Astrocyte (in vitro differentiated cells and primary cell): ENCODE results near the gene PTPRT. TPM values are rescaled to one million over a fixed set of nuclear protein-coding genes. Genes with fewer than 3 reads are reported as not detected.

Experiments
- DNase-seq: peaks from one replicate; pipeline ENCODE4 v3.0.0-alpha.2; 2010; ENCODE audit warnings: low read depth
- FAIRE-seq: peaks from 2 replicates; lab custom pipeline; 2011; peaks lifted over from hg19 to GRCh38; lab: Jason Lieb, UNC
- H2AFZ ChIP-seq: 2 replicates; pipeline ENCODE4 v1.6.0; 2012; ENCODE audit warnings: low read depth, low read length, inconsistent platforms
- H3K27ac ChIP-seq: 2 replicates; pipeline ENCODE4 v1.5.1; 2011; ENCODE audit warnings: low read depth, low read length, inconsistent platforms
- H3K27me3 ChIP-seq: 2 replicates; pipeline ENCODE4 v1.6.0; 2011; ENCODE audit warnings: low read length, inconsistent platforms; ENCODE audit not compliant: insufficient read depth
- H3K36me3 ChIP-seq: 2 replicates; pipeline ENCODE4 v1.5.1; 2011; ENCODE audit warnings: low read length, inconsistent platforms; ENCODE audit not compliant: insufficient read depth
- H3K4me1 ChIP-seq: 2 replicates; pipeline ENCODE4 v1.5.1; 2011; ENCODE audit warnings: low read length, inconsistent platforms; ENCODE audit not compliant: insufficient read depth
- H3K4me2 ChIP-seq: 2 replicates; pipeline ENCODE4 v1.6.0; 2012; ENCODE audit warnings: low read length, inconsistent platforms
- H3K4me3 ChIP-seq: 2 replicates; pipeline ENCODE4 v1.5.1; 2011; ENCODE audit warnings: low read depth, mild to moderate bottlenecking, low read length, inconsistent platforms; ENCODE audit not compliant: insufficient read depth
- H3K79me2 ChIP-seq: 2 replicates; pipeline ENCODE4 v1.6.0; 2012; ENCODE audit warnings: mild to moderate bottlenecking, low read length, inconsistent platforms; ENCODE audit not compliant: insufficient read depth
- H3K9ac ChIP-seq: 2 replicates; pipeline ENCODE4 v1.6.0; 2012; ENCODE audit warnings: mild to moderate bottlenecking, low read length, inconsistent platforms
- H3K9me3 ChIP-seq: 2 replicates; pipeline ENCODE4 v1.5.1; 2012; ENCODE audit warnings: low read depth, mild to moderate bottlenecking, low read length, inconsistent platforms; ENCODE audit not compliant: insufficient read depth
- H4K20me1 ChIP-seq: 2 replicates; pipeline ENCODE4 v1.6.0; 2012; ENCODE audit warnings: low read length, inconsistent platforms; ENCODE audit not compliant: insufficient read depth
- H3K27ac Mint-ChIP-seq: one replicate; pipeline ENCODE4 v1.8.0; 2021; ENCODE audit warnings: mild to moderate bottlenecking, mixed read lengths; ENCODE audit not compliant: unreplicated experiment
- H3K27me3 Mint-ChIP-seq: one replicate; pipeline ENCODE4 v1.8.0; 2021; ENCODE audit warnings: low read depth, mixed read lengths; ENCODE audit not compliant: unreplicated experiment
- H3K36me3 Mint-ChIP-seq: one replicate; pipeline ENCODE4 v1.8.0; 2021; ENCODE audit warnings: low read depth, mixed read lengths; ENCODE audit not compliant: unreplicated experiment
- H3K4me1 Mint-ChIP-seq: one replicate; pipeline ENCODE4 v1.8.0; 2021; ENCODE audit warnings: low read depth, mixed read lengths; ENCODE audit not compliant: unreplicated experiment
- H3K4me3 Mint-ChIP-seq: one replicate; pipeline ENCODE4 v1.8.0; 2021; ENCODE audit warnings: mild to moderate bottlenecking, moderate library complexity, mixed read lengths; ENCODE audit not compliant: unreplicated experiment
- H3K9me3 Mint-ChIP-seq: one replicate; pipeline ENCODE4 v1.8.0; 2021; ENCODE audit warnings: mild to moderate bottlenecking, mixed read lengths; ENCODE audit not compliant: unreplicated experiment
- EZH2 ChIP-seq: IDR thresholded peaks from 2 replicates; pipeline ENCODE4 v1.6.1; 2012; ENCODE audit warnings: mild to moderate bottlenecking, low read length, inconsistent platforms; ENCODE audit not compliant: insufficient read depth
- total RNA-seq: library from RNA; stranded (reverse); gene quantifications from 2 replicates; pipeline ENCODE4 v1.2.1, GENCODE V29; 2021
- TF ChIP-seq, protein P1 (sequence below): IDR thresholded peaks from 2 replicates; pipeline ENCODE4 v1.5.1; 2011; ENCODE audit warnings: low read depth, mild to moderate bottlenecking, inconsistent platforms, low read length, moderate library complexity; ENCODE audit not compliant: insufficient read depth

The PTPRT gene
- total RNA-seq, 1 donor from 2014 or later: 0.25 TPM

DNA sequence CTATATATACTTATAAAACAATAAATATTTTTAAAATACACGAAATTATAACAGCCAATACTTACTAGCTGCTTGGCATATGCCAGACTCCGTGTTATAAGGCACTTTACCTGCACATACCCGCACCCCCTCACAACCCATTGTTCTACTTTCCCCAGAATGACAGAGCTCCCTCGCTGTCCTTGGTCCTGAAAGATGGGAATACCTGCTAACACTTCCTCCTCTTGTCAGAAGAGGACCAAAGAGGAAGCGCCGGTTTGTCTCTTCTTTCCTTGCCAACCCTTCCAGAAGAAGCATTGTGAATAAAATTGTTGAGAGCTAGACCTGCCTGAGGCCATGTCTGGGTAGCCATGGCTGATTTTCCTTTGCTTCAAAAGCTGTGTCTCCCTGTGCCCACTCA is 149.3 kb downstream of the PTPRT start:
- Mint-ChIP-seq H3K4me3 (no peak overlapping the region), H3K27ac (no peak overlapping the region), H3K36me3 (no peaks in the 10 kb centered on the region), H3K27me3 (no peaks in the 10 kb centered on the region), H3K9me3 (peaks cover under 1% of the 10 kb centered on the region), H3K4me1 (no peaks in the 10 kb centered on the region)
- TF ChIP-seq, protein P1, sequence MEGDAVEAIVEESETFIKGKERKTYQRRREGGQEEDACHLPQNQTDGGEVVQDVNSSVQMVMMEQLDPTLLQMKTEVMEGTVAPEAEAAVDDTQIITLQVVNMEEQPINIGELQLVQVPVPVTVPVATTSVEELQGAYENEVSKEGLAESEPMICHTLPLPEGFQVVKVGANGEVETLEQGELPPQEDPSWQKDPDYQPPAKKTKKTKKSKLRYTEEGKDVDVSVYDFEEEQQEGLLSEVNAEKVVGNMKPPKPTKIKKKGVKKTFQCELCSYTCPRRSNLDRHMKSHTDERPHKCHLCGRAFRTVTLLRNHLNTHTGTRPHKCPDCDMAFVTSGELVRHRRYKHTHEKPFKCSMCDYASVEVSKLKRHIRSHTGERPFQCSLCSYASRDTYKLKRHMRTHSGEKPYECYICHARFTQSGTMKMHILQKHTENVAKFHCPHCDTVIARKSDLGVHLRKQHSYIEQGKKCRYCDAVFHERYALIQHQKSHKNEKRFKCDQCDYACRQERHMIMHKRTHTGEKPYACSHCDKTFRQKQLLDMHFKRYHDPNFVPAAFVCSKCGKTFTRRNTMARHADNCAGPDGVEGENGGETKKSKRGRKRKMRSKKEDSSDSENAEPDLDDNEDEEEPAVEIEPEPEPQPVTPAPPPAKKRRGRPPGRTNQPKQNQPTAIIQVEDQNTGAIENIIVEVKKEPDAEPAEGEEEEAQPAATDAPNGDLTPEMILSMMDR: no peak
- no peak for TF ChIP-seq EZH2
- Histone ChIP-seq H3K79me2 (no peaks in the 10 kb centered on the region), H2AFZ (no peak overlapping the region), H3K4me3 (no peak overlapping the region), H4K20me1 (no peaks in the 10 kb centered on the region), H3K27ac (no peak overlapping the region), H3K4me1 (no peaks in the 10 kb centered on the region), H3K9me3 (no peaks in the 10 kb centered on the region), H3K27me3 (no peaks in the 10 kb centered on the region), H3K4me2 (no peak overlapping the region), H3K9ac (no peak overlapping the region), H3K36me3 (no peaks in the 10 kb centered on the region)
- FAIRE-seq (no peak), DNase-seq (no peak)

DNA sequence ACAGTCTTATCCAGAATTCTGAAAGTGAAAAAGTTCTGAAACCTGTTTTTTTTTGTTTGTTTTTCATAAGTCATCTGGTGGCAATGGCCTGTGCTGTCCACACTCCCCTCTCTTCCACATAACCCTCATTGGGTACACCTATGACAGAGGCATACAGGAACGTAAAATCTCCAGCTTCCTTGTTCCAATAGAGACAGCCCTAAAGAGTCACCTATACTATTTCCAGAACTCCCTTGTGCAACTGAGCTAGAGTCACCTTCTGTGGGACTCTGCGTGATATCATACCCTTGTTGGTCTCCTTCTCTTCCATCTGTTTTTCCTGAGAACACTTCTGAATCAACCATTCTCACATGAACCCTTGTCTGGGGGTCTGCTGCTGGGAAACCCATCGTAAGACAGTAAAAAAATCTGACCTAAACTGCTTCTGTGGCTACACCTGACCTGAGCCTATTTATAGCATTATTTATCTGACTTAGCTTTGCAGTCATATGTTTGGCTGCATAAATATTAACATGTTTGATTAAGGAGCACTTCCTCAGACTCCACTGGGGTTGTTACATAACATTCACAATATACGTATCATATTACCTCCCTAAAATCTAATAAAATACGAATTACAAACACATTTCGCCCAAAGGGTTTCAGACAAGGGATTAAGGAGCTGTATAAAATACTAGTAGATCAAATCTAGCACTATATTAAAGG is 151.9 kb downstream of the PTPRT start:
- H3K36me3 Mint-ChIP-seq: no peaks in the 10 kb centered on the region
- peaks cover 3% of the 10 kb centered on the region for H3K9me3 Mint-ChIP-seq
- Histone ChIP-seq H3K4me2 (no peak overlapping the region), H4K20me1 (no peaks in the 10 kb centered on the region), H3K9me3 (no peaks in the 10 kb centered on the region), H3K79me2 (no peaks in the 10 kb centered on the region), H3K36me3 (no peaks in the 10 kb centered on the region), H3K27me3 (no peaks in the 10 kb centered on the region), H3K4me1 (no peaks in the 10 kb centered on the region), H2AFZ (no peak overlapping the region), H3K9ac (no peak overlapping the region), H3K27ac (no peak overlapping the region), H3K4me3 (no peak overlapping the region)
- no peak for DNase-seq
- H3K27me3 Mint-ChIP-seq: no peaks in the 10 kb centered on the region
- FAIRE-seq: no peak
- TF ChIP-seq, protein P1: no peak
- no peak for TF ChIP-seq EZH2
- no peak overlapping the region for H3K27ac Mint-ChIP-seq
- no peaks in the 10 kb centered on the region for H3K4me1 Mint-ChIP-seq
- no peak overlapping the region for H3K4me3 Mint-ChIP-seq

- Histone ChIP-seq H3K4me2 (no peak overlapping the region), H2AFZ (no peak overlapping the region), H3K27me3 (no peaks in the 10 kb centered on the region), H3K79me2 (no peaks in the 10 kb centered on the region), H3K9ac (no peak overlapping the region), H3K27ac (no peak overlapping the region), H3K4me1 (no peaks in the 10 kb centered on the region), H3K4me3 (no peak overlapping the region), H3K36me3 (no peaks in the 10 kb centered on the region), H4K20me1 (no peaks in the 10 kb centered on the region), H3K9me3 (peaks cover 5% of the 10 kb centered on the region)
- H3K27me3 Mint-ChIP-seq: no peaks in the 10 kb centered on the region
- no peak overlapping the region for H3K27ac Mint-ChIP-seq
- peaks cover 5% of the 10 kb centered on the region for H3K9me3 Mint-ChIP-seq
- H3K4me3 Mint-ChIP-seq: no peak overlapping the region
- FAIRE-seq (no peak), DNase-seq (no peak)
- H3K36me3 Mint-ChIP-seq: no peaks in the 10 kb centered on the region
- TF ChIP-seq EZH2: no peak
- TF ChIP-seq, protein P1: no peak
- H3K4me1 Mint-ChIP-seq: no peaks in the 10 kb centered on the region
Measured at GRCh38 chr20:43034981-43035724, 154.6 kb downstream of the PTPRT start.
